Measurements from ENCODE around the gene PTPRA.

GRCh38 chr20:2899243-2899642 lies 26.0 kb downstream of the PTPRA start:
- TF ChIP-seq CTCF (IDR thresholded peaks at IDR 0.05): no peak
- TF ChIP-seq POLR2A (IDR thresholded peaks at IDR 0.05): no peak

Data from uterus (tissue), 2 donors.